Hepatocyte (in vitro differentiated cells): ENCODE measurements around the gene ZNF622. TPM values are rescaled to one million over a fixed set of nuclear protein-coding genes. Genes with fewer than 3 reads are reported as not detected.
A peak's percentile ranks its signal among the peaks of the same experiment; 100 is the strongest.

Experiments
- DNase-seq: peaks from one replicate; pipeline ENCODE4 v3.0.0-alpha.2; 2016; ENCODE audit warnings: low spot score
- H2AFZ ChIP-seq: fragments of 200-600 bp; sonication (generic); 2 replicates; pipeline ENCODE4 v1.6.0; 2016; ENCODE audit warnings: antibody characterized with exemption, mild to moderate bottlenecking
- H3K27ac ChIP-seq: fragments of 200-600 bp; sonication (generic); 2 replicates; pipeline ENCODE4 v1.5.1; 2016; ENCODE audit warnings: mild to moderate bottlenecking
- H3K27me3 ChIP-seq: fragments of 200-600 bp; sonication (generic); 2 replicates; pipeline ENCODE4 v1.6.1; 2016
- H3K36me3 ChIP-seq: fragments of 200-600 bp; sonication (generic); replicated peaks from 2 replicates; pipeline ENCODE4 v1.5.1; 2016; ENCODE audit warnings: low read depth; ENCODE audit not compliant: insufficient read depth
- H3K4me1 ChIP-seq: fragments of 200-600 bp; sonication (generic); 2 replicates; pipeline ENCODE4 v1.5.1; 2016; ENCODE audit warnings: mild to moderate bottlenecking, moderate library complexity; ENCODE audit not compliant: insufficient read depth
- H3K4me2 ChIP-seq: fragments of 200-600 bp; sonication (generic); 2 replicates; pipeline ENCODE4 v1.6.0; 2016
- H3K4me3 ChIP-seq: fragments of 200-600 bp; sonication (generic); 2 replicates; pipeline ENCODE4 v1.5.1; 2016; ENCODE audit warnings: mild to moderate bottlenecking
- H3K79me2 ChIP-seq: fragments of 200-600 bp; sonication (generic); 2 replicates; pipeline ENCODE4 v1.6.0; 2017; ENCODE audit warnings: mild to moderate bottlenecking
- H3K9me2 ChIP-seq: fragments of 200-600 bp; sonication (generic); replicated peaks from 2 replicates; pipeline ENCODE4 v1.6.0; 2017; ENCODE audit warnings: mild to moderate bottlenecking; ENCODE audit not compliant: insufficient read depth
- H3K9me3 ChIP-seq: fragments of 200-600 bp; sonication (generic); 2 replicates; pipeline ENCODE4 v1.5.1; 2016; ENCODE audit warnings: low read depth, mild to moderate bottlenecking
- H4K20me1 ChIP-seq: fragments of 200-600 bp; sonication (generic); 2 replicates; pipeline ENCODE4 v1.6.0; 2016; ENCODE audit warnings: mild to moderate bottlenecking; ENCODE audit not compliant: insufficient read depth, poor library complexity, severe bottlenecking
- CTCF ChIP-seq: fragments of 200-600 bp; sonication (generic); IDR thresholded peaks from 2 replicates; pipeline ENCODE4 v1.5.1; 2016; ENCODE audit warnings: antibody characterized with exemption, mild to moderate bottlenecking; ENCODE audit not compliant: poor library complexity
- EZH2 ChIP-seq: fragments of 200-600 bp; sonication (generic); IDR thresholded peaks from 2 replicates; pipeline ENCODE4 v1.6.1; 2016; ENCODE audit warnings: antibody characterized with exemption, mild to moderate bottlenecking, borderline replicate concordance
- EZH2phosphoT487 ChIP-seq: fragments of 200-600 bp; sonication (generic); IDR thresholded peaks from one replicate; pipeline ENCODE4 v1.6.1; 2018; ENCODE audit warnings: antibody characterized with exemption, mild to moderate bottlenecking, low read depth, moderate library complexity; ENCODE audit not compliant: unreplicated experiment, severe bottlenecking
- WGBS: methylation state at CpG from one replicate; pipeline ENCODE4 v1.1.6; 2016; ENCODE audit warnings: low lambda C conversion rate; ENCODE audit errors: missing lambda C conversion rate; 5-methylcytosine and 5-hydroxymethylcytosine counted together
- polyA plus RNA-seq: library from polyadenylated mRNA; unstranded; fragments of >200 nt; fragmentation: Nextera tagmentation; extraction: Ambion mirVana; gene quantifications from 2 replicates; pipeline ENCODE4 v1.2.1, GENCODE V29; 2016
- total RNA-seq: library from RNA; depleted of rRNA; stranded (reverse); fragments of >200 nt; gene quantifications from 2 replicates; pipeline ENCODE4 v1.2.3, GENCODE V29; 2014

The ZNF622 gene
- total and polyA plus RNA-seq, 2 experiments from 2014 or later: 44.6 to 49.5 TPM

- TF ChIP-seq EZH2phosphoT487: no peak
- no peak for TF ChIP-seq EZH2
- peak; percentile 84 for TF ChIP-seq CTCF
- no peak overlapping the region for H2AFZ ChIP-seq
- 21% methylated on average over 1 of the region's 1 CpG for WGBS
- H3K27me3 ChIP-seq: no peaks in the 10 kb centered on the region
- H3K4me2 ChIP-seq: no peak overlapping the region
- no peaks in the 10 kb centered on the region for H3K9me2 ChIP-seq
- H3K4me3 ChIP-seq: no peak overlapping the region
- H3K36me3 ChIP-seq: no peaks in the 10 kb centered on the region
- H3K27ac ChIP-seq: no peak overlapping the region
- H3K9me3 ChIP-seq: no peaks in the 10 kb centered on the region
- peak; percentile 70 for DNase-seq
- peaks cover 7% of the 10 kb centered on the region for H3K4me1 ChIP-seq
- H3K79me2 ChIP-seq: no peaks in the 10 kb centered on the region
- no peaks in the 10 kb centered on the region for H4K20me1 ChIP-seq
Measured at GRCh38 chr5:16489322-16489791, 23.8 kb upstream of the ZNF622 start.

DNA sequence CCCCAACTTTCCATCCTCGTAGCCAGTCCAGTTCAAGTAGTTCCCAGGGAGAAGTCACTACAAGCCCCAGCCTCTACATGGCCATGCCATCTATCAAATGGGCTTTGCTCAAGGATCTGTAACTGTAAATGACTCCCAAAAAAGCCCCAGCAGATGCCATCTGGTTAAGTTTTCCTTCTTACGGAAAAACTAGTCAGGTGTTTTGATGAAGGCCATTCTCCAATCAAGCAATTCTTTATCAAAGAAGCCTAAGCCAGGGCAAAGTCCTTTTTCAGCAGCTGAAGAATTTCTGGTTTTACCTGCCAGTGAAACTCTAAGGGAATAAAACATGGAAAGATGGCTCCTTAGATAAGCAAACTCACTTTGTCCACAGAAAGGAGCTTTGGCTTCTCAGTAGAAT is 21.9 kb upstream of the ZNF622 start:
- Histone ChIP-seq H3K9me3 (no peaks in the 10 kb centered on the region), H3K27me3 (no peaks in the 10 kb centered on the region), H3K36me3 (no peaks in the 10 kb centered on the region), H2AFZ (no peak overlapping the region), H3K9me2 (no peaks in the 10 kb centered on the region), H3K79me2 (no peaks in the 10 kb centered on the region), H3K4me1 (peaks cover 12% of the 10 kb centered on the region), H4K20me1 (no peaks in the 10 kb centered on the region), H3K27ac (peak overlapping the region; percentile 95), H3K4me3 (no peak overlapping the region), H3K4me2 (peak overlapping the region; percentile 32)
- DNase-seq: no peak
- TF ChIP-seq EZH2phosphoT487 (no peak), CTCF (no peak), EZH2 (no peak)
- 79% methylated on average over 2 of the region's 2 CpGs for WGBS

DNA sequence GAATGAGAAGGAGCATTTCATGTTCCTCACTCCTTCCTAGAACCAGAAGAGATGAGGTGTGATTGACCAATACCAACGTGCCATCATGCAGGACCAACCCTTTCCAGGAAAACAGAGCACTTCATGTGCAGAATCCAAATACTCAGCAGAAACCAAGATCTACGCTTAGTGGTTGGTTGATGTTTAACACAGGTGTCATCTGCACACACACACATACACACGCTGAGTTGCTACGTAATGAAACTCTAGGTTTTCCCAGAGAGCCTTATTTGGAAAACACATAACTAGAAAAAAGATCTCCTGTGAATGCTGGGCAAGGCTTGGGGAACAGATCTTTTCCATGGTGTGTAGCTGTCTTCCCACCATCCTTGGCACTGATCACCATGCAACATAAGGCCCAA is 21.1 kb upstream of the ZNF622 start:
- Histone ChIP-seq H3K9me3 (no peaks in the 10 kb centered on the region), H3K27ac (peak overlapping the region; percentile 95), H2AFZ (no peak overlapping the region)

More for the DNA sequence above, 21.1 kb upstream of the ZNF622 start:
- no peaks in the 10 kb centered on the region for H3K36me3 ChIP-seq
- peak; percentile 46 for DNase-seq
- 60% methylated on average over 4 of the region's 4 CpGs for WGBS
- no peaks in the 10 kb centered on the region for H4K20me1 ChIP-seq
- TF ChIP-seq EZH2phosphoT487 (no peak), CTCF (no peak), EZH2 (no peak)
- no peaks in the 10 kb centered on the region for H3K9me2 ChIP-seq
- no peak overlapping the region for H3K4me3 ChIP-seq
- peaks cover 17% of the 10 kb centered on the region for H3K4me1 ChIP-seq
- H3K79me2 ChIP-seq: no peaks in the 10 kb centered on the region
- H3K27me3 ChIP-seq: no peaks in the 10 kb centered on the region
- H3K4me2 ChIP-seq: peak overlapping the region; percentile 32
